ENCODE results near the gene NPFFR1. TPM values are rescaled to one million over a fixed set of nuclear protein-coding genes. Genes with fewer than 3 reads are reported as not detected.
A peak's percentile ranks its signal among the peaks of the same experiment; 100 is the strongest.

Gene NPFFR1
- total and polyA plus RNA-seq, 10 of the 15 experiments (the other 5 are each of a cell fraction or from before 2014, with no cell fraction given), result 0.03 TPM; not detected in 9

DNA sequence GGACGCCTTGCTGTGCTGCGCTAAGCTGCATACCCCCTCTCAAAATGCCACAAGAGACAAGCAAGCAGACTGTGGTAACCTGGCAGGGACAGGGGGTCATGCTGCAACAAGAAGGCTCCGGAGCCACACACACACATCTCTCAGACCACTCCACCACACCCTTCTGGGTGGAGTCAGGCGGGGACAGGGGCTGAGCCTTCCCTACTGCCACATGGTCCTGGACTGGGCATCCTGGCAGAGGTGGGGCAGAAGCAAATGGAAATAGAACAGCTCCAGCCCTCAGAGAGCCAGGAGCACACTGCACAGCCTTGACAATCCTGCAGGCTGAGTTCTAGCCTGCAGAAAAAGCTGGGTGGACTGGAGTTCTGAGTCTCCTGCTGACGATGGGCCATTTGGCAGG is 28.4 kb upstream of the NPFFR1 start (continued):
- TF ChIP-seq, protein P1, sequence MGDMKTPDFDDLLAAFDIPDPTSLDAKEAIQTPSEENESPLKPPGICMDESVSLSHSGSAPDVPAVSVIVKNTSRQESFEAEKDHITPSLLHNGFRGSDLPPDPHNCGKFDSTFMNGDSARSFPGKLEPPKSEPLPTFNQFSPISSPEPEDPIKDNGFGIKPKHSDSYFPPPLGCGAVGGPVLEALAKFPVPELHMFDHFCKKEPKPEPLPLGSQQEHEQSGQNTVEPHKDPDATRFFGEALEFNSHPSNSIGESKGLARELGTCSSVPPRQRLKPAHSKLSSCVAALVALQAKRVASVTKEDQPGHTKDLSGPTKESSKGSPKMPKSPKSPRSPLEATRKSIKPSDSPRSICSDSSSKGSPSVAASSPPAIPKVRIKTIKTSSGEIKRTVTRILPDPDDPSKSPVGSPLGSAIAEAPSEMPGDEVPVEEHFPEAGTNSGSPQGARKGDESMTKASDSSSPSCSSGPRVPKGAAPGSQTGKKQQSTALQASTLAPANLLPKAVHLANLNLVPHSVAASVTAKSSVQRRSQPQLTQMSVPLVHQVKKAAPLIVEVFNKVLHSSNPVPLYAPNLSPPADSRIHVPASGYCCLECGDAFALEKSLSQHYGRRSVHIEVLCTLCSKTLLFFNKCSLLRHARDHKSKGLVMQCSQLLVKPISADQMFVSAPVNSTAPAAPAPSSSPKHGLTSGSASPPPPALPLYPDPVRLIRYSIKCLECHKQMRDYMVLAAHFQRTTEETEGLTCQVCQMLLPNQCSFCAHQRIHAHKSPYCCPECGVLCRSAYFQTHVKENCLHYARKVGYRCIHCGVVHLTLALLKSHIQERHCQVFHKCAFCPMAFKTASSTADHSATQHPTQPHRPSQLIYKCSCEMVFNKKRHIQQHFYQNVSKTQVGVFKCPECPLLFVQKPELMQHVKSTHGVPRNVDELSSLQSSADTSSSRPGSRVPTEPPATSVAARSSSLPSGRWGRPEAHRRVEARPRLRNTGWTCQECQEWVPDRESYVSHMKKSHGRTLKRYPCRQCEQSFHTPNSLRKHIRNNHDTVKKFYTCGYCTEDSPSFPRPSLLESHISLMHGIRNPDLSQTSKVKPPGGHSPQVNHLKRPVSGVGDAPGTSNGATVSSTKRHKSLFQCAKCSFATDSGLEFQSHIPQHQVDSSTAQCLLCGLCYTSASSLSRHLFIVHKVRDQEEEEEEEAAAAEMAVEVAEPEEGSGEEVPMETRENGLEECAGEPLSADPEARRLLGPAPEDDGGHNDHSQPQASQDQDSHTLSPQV (IDR thresholded peaks at IDR 0.05), result no peak
- TF ChIP-seq RFX5 (IDR thresholded peaks at IDR 0.05; ENCODE audit: low read depth, low read length) (no peak), CREM (IDR thresholded peaks at IDR 0.05; ENCODE audit: low read depth) (no peak), MXI1 (IDR thresholded peaks at IDR 0.05; ENCODE audit: low read depth, low read length) (no peak), SUPT20H (IDR thresholded peaks at IDR 0.05; ENCODE audit: borderline replicate concordance, control insufficient read depth, low read depth, low read length) (no peak)

DNA sequence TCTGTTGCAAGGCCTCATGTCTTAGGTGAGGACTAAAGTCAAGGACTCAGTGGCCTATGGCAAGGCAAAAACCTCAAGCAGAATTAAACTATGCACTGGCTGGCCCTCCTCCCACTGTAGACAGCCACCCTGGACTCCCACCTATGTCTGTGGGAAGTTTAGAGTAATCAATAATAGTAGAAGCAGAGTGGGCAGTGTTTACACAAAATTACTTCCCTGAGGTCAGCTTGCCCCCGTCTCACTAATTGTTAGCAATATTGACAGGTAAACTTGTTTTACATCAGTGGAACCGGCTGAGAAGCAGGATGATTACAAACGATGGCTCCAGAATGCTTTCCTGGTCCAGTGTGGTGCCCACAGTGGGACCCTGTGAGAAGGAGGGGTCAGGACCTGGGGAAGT is 27.9 kb upstream of the NPFFR1 start:
- Histone ChIP-seq H3K36me3 (ENCODE audit: control insufficient read depth in 2 of 2, insufficient read depth in 2 of 2, low read length in 1 of 2) (no peaks in the 10 kb centered on the region; a peak in 2 of 4 replicates), H3K27ac (ENCODE audit: control insufficient read depth, insufficient read depth) (no peak overlapping the region), H3K9ac (ENCODE audit: control insufficient read depth, insufficient read depth, low read length) (no peak overlapping the region), H3K4me3 (no peak overlapping the region), H3K9me3 (replicated peaks; ENCODE audit: control insufficient read depth, insufficient read depth, low read length) (no peaks in the 10 kb centered on the region; the same call in 2 of the 3 replicates), H4K20me1 (ENCODE audit: control insufficient read depth, insufficient read depth) (no peaks in the 10 kb centered on the region), H2AFZ (ENCODE audit: control insufficient read depth, low read depth, low read length) (no peak overlapping the region), H3K4me1 (ENCODE audit: control insufficient read depth, insufficient read depth, low read length) (no peaks in the 10 kb centered on the region), H3K79me2 (ENCODE audit: control insufficient read depth, insufficient read depth, low read length) (no peaks in the 10 kb centered on the region), H3K4me2 (ENCODE audit: control insufficient read depth, insufficient read depth) (no peak overlapping the region), H3K27me3 (replicated peaks in 1 of 2; ENCODE audit: control insufficient read depth in 2 of 2, insufficient read depth in 2 of 2, low read length in 1 of 2) (no peaks in the 10 kb centered on the region)
- ATAC-seq (no peak), FAIRE-seq (no peak), DNase-seq (ENCODE audit: low read depth, low spot score) (no peak)
- ChIA-PET POLR2A (no interaction called here), RAD21 (ENCODE audit: unreplicated experiment) (no interaction called here), CTCF (no interaction called here), SMC1A (ENCODE audit: uncharacterized antibody, unreplicated experiment) (no interaction called here)
- TF ChIP-seq, protein P2, sequence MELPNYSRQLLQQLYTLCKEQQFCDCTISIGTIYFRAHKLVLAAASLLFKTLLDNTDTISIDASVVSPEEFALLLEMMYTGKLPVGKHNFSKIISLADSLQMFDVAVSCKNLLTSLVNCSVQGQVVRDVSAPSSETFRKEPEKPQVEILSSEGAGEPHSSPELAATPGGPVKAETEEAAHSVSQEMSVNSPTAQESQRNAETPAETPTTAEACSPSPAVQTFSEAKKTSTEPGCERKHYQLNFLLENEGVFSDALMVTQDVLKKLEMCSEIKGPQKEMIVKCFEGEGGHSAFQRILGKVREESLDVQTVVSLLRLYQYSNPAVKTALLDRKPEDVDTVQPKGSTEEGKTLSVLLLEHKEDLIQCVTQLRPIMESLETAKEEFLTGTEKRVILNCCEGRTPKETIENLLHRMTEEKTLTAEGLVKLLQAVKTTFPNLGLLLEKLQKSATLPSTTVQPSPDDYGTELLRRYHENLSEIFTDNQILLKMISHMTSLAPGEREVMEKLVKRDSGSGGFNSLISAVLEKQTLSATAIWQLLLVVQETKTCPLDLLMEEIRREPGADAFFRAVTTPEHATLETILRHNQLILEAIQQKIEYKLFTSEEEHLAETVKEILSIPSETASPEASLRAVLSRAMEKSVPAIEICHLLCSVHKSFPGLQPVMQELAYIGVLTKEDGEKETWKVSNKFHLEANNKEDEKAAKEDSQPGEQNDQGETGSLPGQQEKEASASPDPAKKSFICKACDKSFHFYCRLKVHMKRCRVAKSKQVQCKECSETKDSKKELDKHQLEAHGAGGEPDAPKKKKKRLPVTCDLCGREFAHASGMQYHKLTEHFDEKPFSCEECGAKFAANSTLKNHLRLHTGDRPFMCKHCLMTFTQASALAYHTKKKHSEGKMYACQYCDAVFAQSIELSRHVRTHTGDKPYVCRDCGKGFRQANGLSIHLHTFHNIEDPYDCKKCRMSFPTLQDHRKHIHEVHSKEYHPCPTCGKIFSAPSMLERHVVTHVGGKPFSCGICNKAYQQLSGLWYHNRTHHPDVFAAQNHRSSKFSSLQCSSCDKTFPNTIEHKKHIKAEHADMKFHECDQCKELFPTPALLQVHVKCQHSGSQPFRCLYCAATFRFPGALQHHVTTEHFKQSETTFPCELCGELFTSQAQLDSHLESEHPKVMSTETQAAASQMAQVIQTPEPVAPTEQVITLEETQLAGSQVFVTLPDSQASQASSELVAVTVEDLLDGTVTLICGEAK (IDR thresholded peaks at IDR 0.05; ENCODE audit: borderline replicate concordance), result no peak
- TF ChIP-seq MXI1 (IDR thresholded peaks at IDR 0.05; ENCODE audit: low read depth, low read length) (no peak), SIX5 (IDR thresholded peaks at IDR 0.05; ENCODE audit: low read depth, low read length, severe bottlenecking) (no peak)
- TF ChIP-seq, protein P3, sequence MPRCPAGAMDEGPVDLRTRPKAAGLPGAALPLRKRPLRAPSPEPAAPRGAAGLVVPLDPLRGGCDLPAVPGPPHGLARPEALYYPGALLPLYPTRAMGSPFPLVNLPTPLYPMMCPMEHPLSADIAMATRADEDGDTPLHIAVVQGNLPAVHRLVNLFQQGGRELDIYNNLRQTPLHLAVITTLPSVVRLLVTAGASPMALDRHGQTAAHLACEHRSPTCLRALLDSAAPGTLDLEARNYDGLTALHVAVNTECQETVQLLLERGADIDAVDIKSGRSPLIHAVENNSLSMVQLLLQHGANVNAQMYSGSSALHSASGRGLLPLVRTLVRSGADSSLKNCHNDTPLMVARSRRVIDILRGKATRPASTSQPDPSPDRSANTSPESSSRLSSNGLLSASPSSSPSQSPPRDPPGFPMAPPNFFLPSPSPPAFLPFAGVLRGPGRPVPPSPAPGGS (IDR thresholded peaks at IDR 0.05; ENCODE audit: borderline replicate concordance, insufficient read depth, low read depth, low read length, poor library complexity, severe bottlenecking), result peak; percentile 85
- TF ChIP-seq, protein P4, sequence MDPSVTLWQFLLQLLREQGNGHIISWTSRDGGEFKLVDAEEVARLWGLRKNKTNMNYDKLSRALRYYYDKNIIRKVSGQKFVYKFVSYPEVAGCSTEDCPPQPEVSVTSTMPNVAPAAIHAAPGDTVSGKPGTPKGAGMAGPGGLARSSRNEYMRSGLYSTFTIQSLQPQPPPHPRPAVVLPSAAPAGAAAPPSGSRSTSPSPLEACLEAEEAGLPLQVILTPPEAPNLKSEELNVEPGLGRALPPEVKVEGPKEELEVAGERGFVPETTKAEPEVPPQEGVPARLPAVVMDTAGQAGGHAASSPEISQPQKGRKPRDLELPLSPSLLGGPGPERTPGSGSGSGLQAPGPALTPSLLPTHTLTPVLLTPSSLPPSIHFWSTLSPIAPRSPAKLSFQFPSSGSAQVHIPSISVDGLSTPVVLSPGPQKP (IDR thresholded peaks at IDR 0.05; ENCODE audit: low read depth, low read length), result no peak
- WGBS (ENCODE audit: insufficient coverage, insufficient replicate concordance, low lambda C conversion rate, missing lambda C conversion rate), result 89% methylated on average over 3 of the region's 3 CpGs
- intact Hi-C loops (cut with micrococcal nuclease; ENCODE audit: unreplicated experiment), result no loop called here
- no TSS peak for BruUV-seq (replicated peaks)
- in situ Hi-C loops (cut with MboI), result no loop called here
